DMS153 treated with DMSO at 0.1 percent for 48 hours (cell line): ENCODE data around the gene PTPRD.
A peak's percentile ranks its signal among the peaks of the same experiment; 100 is the strongest.

ENCODE experiments used
- DNase-seq: peaks from one replicate; lab custom pipeline; 2025; ENCODE audit not compliant: unreplicated experiment; lab: John Stamatoyannopoulos, UW

The PTPRD gene

DNA sequence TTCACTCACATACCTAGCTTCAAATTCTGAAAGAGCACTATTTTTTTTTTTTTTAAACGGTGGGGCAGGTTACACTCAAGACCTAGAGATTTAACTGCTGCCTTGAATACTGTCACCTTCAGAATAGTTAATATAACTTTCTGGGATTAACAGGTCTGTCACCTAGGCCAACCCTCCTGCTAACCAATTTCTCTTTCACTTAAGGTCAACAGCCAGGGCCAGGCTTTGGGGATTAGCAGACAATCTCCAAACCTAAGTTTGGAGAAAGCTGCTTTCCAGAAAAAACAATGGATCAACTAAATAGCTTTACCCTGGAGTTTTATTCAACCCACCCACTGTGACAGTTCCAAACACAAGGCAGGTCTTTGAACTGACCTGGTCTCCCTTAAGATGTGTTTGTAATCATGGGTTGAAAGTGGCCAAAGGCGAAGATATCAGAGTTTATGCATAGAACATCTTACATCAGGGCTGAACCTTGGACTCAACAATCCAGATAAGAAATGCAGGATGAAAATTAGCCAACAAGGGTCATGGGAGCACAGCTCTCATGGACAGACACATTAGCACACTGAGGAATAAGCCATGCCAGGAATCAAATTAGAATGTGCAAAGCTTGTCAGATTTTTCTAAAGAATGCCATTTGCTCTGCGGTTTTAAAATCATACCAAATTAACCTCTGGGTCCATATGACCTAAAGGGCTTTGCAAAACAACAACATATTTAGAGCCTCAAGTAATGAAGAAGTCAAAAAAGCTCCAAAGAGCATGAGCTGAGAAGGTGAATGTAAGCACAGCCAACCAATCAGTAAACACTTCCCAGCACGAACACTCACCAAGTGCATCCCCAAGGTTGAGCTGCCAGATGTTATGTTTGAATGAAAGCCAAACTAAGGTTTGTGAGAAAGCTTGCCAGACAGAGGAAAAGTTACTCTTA is 2274.7 kb downstream of the PTPRD start:
- DNase-seq = no peak

DNA sequence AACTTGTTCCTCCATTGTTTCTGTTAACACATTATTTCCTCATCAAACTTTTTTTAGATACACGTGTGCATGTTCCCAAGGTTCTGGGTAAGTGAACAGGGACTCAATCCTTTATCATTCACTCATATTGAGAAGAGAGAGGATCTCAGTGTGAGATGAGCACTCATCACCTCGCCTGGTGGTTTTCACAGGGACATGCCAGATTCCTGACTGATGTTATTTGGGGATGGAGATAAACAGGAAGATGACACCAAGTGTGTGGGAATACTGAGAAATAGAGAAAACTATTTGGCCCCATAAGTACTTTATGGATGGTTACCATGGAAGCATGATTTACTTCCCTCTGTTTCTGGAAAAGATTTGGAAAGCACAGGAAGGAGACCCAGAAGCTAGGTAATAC is 2279.9 kb downstream of the PTPRD start:
- no peak for DNase-seq

DNA sequence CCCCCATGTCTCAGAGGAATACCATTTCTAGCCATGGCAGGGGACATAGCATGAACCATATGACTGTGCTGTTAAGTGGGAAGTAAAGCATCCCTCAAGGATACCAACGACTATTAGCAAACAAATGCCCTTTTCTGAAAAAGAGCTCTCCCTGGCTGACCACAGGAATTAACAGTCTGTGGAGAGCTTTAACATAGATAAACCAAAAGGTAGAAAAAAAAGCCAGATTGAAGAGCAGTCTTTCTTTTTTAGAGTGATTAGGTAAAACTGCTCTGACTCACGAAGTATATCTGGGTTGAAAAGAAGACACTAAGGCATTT is 2280.5 kb downstream of the PTPRD start:
- DNase-seq = no peak

DNA sequence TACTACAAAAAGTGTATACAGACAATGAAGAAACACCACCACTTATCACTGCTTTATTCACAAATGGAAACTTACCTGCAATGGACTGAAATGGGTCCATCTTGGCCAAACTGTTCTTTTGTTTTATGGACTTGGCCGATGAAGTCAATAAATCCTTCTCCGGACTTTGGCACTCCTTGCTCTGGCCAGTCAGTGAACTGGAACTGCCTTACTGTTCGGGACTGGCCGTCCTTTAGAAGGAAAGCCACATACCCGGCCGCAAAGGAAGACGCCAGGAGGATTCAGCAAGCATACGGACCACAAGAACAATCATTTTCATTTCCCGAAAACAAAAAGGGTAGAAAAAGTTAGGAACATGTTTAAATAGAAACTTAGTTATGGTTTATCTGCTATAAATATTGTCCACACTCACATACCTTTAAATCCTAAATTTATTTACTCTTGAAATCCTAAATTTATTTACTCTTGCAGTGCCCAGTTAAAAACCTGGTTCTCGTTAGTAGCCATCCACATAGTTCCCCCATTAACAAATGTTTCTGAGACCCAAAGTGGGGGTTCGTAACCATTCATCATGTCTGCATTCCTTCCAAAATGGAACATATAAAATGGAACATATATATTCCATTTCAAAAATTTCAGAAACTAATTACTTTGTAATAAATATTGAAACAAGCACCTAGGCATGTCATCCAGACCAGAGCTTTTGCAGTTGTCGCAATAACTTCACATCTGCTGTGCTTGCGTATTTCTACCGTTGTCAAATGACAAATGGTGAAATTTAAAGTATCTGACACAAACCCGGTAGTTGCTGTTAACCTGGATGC is 2281.1 kb downstream of the PTPRD start:
- no peak for DNase-seq

DNA sequence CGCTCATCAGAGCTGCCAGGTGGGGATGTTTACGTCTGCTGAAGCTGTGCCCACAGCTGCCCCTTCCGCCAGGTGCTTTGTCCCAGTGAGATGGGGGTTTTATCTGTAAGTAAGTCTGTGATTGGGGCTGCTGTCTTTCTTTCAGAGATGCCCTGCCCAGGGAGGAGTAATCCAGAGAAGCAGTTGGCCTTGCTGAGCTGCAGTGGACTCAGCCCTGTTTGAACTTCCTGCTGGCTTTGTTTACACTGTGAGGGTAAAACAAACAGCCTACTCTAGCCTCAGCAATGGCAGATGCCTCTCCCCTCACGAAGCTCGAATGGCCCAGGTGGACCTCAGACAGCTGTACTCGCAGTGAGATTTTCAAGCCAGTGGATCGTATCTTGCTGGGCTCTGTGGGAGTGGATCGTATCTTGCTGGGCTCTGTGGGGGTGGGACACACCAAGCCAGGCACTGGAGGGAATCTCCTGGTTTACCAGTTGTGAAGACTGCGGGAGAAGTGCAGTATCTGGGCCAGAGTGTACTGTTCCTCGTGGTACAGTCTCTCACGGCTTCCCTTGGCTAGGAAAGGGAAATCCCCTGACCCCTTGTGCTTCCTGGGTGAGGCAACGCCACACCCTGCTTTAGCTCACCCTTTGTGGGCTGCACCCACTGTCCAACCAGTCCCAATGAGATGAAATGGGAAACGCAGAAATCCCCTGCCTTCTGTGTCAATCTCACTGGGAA is 2283.1 kb downstream of the PTPRD start:
- DNase-seq = peak; percentile 72

DNA sequence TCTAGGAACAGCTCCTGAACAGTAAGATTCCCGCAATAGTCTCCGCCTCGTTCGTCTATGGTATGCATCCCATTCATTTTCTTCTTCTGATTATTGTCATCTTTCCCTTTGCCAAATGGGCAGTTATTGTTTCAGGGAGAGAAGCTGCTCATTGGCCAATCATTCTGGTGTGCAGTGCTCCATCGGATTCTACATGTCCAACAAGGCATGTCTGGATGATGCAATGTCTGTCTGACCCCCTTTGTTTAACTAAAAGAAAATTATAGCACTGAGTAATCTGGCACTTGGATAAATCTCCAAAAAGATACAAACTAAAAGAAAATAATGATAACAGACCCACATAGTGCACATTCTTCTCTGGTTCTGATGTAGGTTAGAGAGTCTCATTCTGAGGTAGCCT is 2297.6 kb downstream of the PTPRD start:
- no peak for DNase-seq

DNA sequence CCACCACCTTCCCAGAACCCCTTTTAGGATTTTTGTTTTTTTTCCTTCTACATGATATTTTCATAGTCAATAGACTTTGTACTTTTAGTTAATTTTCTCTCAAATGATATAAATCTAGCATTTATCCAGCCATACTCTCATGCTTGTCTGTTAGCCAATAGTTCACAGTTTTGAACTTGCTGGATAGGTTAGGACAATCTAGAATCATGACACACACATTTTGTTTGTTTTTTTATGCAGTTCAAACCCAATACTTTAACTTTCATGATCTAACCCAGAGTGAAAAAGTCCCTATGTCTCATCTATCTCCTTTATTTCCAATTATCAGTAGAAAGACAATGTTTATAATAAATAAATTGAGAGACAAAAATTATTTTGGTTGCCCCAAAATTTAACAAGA is 2303.5 kb downstream of the PTPRD start:
- no peak for DNase-seq

DNA sequence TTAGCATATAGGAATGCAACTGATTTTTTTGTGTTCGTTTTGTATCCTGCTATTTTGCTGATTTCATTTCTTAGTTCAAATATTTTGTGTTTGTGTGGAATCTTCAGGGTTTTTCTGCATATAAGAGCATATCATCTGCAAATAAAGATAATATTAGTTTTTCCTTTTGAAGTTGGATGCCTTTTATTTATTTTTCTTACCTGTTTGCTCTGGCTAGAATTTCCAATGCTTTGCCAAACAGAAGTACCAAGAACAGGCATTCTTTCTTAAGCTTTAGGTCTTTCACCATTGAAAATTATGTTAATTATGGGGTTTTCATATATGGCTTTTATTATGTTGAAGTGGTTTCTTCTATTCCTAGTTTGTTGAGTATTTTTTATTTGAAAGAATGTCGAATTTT is 2308.1 kb downstream of the PTPRD start:
- no peak for DNase-seq

DNA sequence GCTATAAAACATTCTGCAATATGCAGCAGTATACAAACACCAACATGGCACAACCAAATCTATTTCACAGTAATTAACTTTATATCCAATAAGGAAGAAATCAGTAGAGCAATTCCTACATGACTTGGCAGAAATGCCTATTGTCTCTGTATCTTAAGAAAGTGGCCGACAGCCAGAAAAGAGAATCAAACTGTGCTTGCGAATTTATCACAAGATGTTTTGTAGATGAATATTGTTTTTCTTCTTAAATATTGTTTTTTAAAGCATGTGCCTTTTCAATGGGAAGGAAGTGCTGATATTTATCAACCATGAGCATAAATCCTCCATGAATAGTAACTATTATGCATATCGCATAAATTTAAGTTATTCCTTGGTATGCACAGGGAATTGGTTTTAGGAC is 2311.5 kb downstream of the PTPRD start:
- no peak for DNase-seq

DNA sequence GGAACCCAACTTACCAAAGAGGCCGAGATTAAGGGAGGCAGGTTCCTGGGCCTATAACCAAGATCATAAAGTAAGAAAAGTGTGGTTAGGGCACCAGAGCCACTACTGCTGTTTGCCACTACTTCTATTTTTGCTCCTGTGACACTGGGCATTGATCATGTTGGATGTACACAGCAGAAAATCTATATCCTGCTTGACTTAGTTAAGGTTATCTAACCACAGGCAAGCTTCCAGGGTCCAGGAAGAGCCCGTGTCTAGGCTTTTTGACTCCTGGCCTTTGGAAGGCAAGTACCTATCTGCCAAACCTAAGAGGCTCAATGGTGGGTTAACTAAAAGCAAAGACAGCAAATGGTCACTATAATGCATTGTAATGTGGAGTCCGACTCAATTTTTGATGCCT is 2315.8 kb downstream of the PTPRD start:
- DNase-seq = no peak

DNA sequence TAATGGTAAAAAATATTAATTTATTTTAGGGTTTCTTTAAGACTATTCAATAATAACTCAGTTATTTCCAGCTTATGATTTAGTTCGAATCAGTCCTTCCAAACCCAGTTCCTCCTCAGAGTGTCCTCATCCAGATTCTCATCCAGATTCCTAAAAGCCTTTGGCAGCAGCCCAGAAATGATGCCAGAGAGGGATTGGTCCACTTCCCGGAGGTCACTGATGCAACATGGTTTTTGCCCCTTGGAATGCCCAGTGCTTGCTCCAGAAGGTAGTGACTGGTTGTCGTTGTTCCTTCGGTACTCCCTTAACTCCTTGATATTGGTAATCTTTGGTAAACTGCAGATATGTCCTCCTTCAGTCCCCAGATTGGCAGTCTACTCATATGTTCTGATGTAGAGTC is 2320.1 kb downstream of the PTPRD start:
- DNase-seq = no peak

DNA sequence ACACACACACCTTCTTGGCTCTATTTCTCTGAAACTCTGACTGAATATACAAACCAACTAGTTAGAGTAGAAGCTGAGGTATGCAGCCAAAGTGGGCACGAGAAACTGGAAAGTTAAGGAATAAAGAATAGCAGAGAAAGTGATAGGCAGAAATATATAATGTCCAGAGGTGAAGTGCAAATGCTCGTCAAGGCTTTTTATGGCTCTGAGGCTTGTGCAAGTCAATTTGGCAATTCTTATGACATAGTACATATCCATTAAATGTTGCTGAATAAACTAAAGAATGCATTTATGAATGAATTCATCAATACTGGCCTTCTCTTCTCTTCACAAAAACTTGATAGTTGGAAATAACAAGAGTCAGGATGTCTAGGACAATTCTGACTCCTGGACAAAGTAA is 2323.1 kb downstream of the PTPRD start:
- DNase-seq = no peak

DNA sequence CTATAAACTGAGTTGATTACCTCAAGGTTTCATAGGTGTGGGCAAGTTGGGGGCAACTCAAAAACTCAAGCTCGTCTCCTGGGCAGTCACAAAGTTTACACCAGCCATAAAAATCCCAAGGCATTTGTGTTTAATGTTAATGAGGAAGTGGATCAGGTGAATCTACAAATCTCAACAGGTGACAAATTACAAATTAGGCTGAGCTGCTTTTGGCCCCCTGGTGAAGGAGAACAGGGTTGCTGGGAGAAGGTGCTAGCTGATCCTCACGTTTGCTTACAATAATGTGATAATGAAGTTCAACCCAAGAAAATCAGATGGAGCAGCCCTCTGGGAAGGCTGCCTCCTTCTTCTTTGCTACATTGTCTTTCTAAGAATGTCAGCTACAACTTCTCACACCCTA is 2324.8 kb downstream of the PTPRD start:
- no peak for DNase-seq

DNA sequence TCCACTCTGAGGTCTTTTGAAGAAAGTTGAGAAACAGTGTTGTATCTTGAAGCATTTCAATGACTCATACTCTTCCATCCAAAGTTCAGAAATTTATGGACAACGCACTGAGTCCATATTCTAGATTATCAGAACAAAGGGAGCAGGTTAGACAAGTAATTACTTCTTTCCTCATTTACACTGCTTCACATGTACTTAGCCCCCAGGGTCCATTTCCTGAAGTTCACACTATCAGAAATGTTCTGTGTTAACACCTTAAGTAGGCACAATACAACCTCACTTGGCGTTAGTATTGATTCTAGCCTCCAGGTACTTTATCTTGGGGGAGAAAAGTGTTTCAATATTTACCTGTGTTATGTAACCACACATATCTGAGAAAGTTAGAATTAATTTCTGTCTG is 2325.3 kb downstream of the PTPRD start:
- DNase-seq = no peak

DNA sequence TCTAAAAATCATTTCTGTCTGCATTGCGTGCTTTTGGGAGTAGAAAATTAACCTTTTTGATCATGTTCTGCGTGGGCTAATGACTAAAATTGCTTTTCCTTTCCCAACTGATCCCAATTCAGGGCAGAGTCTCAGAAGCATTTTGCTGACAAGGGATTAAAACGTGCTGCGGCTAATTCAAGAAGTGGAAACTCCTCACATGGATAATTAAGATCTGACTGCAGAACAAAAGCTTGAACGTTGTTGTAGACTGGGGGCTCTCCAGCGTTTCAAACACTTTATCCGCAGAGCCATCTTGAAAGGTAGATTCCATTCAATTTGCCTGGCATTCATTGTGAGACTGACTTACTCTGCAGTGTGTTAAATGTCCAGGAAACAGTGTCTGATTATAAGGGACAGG is 2327.9 kb downstream of the PTPRD start:
- DNase-seq = no peak

DNA sequence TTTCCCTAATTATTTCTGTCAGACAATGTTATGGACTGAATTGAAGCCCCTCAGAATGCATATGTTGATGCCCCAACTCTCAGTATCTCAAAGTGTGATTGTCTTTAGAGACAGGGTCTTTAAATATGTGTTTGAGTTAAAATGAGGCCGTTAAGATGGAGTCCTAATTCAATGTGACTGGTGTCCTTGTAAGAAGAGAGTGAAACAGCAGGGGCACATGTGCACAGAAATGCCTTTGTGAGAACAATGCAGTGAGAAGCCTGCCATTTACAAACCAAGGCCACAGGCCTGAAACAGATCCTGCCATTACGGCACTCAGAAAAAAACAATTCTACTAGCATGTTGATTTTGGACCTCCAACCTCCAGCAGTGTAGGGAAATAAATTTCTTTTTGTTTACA is 2330.3 kb downstream of the PTPRD start:
- DNase-seq = no peak

DNA sequence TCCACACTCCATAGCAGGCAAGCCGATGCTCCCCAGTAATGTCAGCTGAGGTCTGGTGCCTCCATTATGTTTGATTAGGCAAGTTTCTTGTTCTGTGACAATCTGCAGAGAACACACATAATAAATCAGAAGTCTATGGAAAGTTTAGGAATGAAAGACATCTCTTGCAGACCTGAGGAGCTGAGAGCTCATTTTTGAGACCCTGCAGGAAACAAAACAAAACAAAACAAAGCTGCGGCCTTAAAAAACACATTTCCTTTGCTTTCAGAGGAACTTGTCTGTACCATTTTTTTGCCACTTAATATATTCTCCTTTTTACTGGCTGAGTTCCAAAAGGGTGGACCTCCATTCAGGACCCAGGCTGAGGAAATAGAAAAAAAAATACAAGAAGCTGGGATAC is 2332.0 kb downstream of the PTPRD start:
- no peak for DNase-seq

DNA sequence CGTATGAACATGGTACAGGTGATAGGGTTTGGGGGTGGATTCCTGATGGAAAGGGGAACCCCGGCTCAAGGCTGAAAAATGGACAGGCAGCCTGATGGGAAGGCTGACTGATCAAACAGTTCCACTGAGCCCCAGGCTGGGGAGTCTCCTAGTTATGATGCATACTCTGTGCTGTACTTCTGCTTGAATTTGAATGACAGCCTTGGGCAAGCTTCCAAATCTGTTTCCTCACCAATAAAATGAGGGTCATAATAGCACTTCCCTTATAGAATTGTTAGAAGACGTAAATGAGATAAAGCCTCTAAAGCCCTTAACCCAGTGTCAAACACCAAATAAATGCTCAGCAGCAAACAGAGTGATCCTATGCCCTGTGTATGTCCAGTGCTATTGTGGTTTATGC is 2334.8 kb downstream of the PTPRD start:
- peak; percentile 15 for DNase-seq

DNA sequence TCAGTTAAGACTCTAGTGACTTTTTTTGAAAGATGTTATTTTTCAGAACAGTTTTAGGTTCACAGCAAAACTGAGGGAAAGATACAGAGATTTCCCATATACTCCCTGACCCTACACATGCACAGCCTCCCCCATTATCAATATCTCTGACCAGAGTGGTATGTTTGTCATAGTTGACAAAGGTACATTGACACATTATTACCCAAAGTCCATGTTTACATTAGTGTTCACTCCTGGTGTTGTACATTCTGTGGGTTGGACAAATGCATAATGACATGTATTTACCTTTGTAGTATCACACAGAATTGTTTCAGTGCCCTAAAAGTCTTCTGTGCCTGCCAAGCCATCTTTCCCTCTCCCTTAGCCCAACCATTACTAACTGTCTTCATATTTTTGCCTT is 2342.6 kb downstream of the PTPRD start:
- no peak for DNase-seq

DNA sequence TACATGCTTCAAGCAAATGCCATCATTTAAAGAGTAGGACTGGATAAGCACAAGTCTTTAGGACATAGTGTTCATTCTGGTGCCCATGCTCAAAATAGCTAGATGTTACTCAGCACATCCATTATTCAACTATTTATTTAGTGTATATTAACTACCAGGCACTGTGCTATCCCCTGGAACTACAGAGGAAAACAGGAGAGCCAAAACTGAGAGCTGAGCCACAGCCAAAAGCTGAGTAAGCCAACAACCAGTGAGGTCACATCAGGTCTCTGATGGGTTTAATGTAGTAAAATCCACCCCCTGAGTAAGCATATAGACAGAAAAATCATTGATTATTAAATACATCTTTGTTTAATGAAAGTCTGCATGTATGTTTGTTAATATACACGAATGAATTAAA is 2343.9 kb downstream of the PTPRD start:
- no peak for DNase-seq

DNA sequence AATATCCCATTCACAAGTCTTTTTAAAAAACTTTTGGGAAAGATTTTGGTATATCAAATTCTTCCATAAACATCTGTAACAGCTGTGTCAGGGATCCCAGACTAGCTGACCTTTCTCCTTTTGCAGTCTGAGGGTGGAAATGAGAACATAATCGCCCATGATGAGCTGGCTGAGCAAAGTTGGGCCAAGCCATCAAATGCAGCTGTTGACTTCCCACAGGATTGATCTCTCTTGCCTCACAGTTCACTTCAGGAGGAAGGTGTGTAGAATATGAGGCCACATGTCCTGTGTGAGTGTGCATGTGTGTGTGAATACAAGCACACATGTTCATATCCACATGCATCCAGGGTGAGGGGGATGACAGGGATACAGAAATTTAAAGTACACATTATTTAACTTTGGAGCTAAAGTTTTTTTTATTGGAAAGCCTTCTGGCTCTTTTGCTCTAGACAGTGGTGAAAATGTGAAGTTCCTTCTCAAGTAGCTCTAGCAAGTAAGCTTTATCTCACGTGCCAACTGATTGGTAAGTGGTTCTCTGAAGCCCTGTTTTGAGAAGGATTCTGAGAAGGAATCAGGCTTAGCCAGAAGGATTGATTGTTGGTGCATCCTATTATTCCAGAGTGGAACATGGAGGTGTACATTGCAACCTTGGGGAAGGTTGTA is 2344.5 kb downstream of the PTPRD start:
- DNase-seq = no peak
